Measurements from ENCODE around the gene SPATA6L.

The SPATA6L gene, protein sequence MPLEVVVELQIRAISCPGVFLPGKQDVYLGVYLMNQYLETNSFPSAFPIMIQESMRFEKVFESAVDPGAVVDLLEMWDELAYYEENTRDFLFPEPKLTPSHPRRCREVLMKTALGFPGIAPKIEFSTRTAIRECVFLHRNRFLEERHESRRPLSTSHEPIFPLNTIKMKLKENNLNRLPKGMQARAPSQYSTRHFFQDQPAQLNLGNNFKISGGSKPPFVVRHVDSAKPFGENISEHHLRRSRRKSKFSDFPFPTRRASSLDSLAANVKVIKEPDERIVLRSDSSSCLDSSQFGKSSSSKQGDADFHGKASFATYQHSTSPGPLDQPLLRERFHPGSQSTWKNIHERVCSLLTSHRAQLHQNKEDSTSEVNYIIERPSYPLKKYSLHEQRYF

GRCh38 chr9:4666042-4666699 is at the start of gene SPATA6L:
Gene SPATA6L (minus strand): TSS chr9:4666480. CDS start chr9:4666250, 230 bp downstream.
- peak in 1 of 3 experiments; percentile 11 for DNase-seq (ENCODE audit: low read depth in 3 of 3)

- DNase-seq (ENCODE audit: low read depth in 3 of 3): no peak
Observed at GRCh38 chr9:4714266-4715016, 48.2 kb upstream of the SPATA6L start.

DNA sequence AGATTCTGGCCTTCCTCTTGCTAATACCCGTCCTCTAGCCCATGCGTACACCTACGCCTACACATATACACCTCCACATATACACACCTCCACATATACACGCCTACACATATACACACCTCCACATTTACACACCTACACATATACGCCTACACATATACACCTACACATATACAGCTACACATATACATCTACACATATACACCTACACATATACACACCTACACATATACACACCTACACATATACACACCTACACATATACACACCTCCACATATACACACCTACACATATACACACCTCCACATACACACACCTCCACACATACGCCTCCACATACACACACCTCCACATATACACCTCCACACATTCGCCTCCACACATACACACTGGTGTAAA is 47.6 kb upstream of the SPATA6L start:
- no peak for DNase-seq (ENCODE audit: low read depth in 3 of 3)

DNA sequence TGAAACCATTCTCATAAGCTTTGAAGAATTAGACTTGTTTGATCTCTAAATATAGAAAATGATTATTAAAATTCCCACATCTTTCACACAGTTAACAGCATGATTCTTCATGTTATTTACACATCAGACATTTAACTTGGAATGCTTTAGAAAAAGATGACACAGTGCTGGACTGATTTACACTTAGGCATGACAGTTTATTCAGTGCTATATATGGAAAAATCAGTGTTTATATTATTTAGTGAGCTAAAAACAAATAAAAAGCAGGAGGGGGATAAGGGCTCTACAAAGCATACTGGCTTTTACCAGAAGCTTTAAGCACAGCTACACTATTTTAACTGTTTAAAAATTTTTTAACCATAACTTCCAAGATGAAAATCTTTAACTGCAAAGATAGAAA is 43.1 kb upstream of the SPATA6L start:
- no peak for DNase-seq (ENCODE audit: low read depth in 3 of 3)

GRCh38 chr9:4706971-4707622 is 40.8 kb upstream of the SPATA6L start:
- DNase-seq (ENCODE audit: low read depth in 3 of 3): no peak

- no peak for DNase-seq (ENCODE audit: low read depth in 3 of 3)
Observed at GRCh38 chr9:4706021-4706420, 39.7 kb upstream of the SPATA6L start.

GRCh38 chr9:4704129-4704528 is 37.8 kb upstream of the SPATA6L start:
- no peak for DNase-seq (ENCODE audit: low read depth in 3 of 3)

DNA sequence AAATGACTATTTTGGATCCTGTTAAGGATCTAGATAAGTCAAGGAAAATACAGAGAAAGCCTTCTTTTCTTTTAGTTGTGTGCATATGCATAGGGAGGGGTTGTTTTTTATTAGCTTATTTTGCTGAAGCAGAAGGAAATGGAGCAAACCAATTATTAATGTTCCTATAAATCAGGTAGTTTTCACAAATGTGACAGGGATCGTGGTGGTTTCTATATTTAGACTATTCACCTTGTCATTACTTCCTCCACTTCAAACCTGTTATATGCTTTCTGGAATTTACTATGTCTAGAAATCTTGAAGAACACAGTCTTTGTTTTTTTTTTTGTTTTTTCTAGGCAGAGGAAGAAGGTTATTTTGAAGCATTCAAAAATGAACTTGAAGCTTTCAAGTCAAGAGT is 35.2 kb upstream of the SPATA6L start:
- DNase-seq (ENCODE audit: low read depth in 3 of 3): no peak

GRCh38 chr9:4700932-4701331 is 34.7 kb upstream of the SPATA6L start:
- DNase-seq (ENCODE audit: low read depth in 3 of 3): no peak

DNA sequence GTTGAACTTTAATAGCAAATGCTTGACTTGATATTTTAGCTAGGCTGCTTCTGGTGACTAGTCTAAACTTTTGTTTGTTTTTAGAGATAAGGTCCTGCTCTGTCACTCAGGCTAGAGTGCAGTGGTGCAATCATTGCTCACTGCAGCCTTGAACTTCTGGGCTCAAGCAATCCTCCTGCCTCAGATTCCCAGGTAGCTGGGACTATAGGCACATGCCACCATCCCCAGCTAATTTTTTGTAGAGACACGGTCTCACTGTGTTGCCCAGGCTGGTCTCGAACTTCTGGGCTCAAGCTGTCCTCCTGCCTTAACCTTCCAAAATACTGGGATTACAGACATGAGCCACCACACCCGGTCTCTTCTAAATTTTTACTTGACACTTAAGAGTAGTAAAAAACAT is 33.8 kb upstream of the SPATA6L start:
- no peak for DNase-seq (ENCODE audit: low read depth in 3 of 3)

- DNase-seq (ENCODE audit: low read depth in 3 of 3): no peak
Observed at GRCh38 chr9:4691795-4692194, 25.5 kb upstream of the SPATA6L start.

GRCh38 chr9:4690144-4690543 is 23.9 kb upstream of the SPATA6L start:
- no peak for DNase-seq (ENCODE audit: low read depth in 3 of 3)

DNA sequence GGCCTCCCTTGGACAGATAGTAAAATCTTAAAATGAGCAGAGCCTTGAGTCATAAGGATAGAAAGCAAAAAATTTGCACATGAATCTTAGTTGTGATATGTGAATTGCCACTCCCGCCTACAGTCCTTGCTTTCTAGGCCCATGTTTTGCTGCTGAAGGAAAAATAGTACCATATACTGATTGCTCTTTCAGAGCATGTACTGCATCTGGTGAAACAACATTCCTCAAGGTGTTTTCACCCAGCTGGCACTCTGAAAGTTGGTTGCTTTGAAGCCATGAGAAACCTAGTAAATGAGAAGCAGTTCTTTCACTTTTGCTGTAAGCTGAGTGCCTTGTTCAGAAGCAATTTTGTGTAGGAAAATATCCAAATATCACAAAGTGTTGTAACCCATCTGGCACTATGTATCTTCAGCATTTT is 23.4 kb upstream of the SPATA6L start:
- no peak for DNase-seq (ENCODE audit: low read depth in 3 of 3)

GRCh38 chr9:4689021-4689420 is 22.7 kb upstream of the SPATA6L start:
- DNase-seq (ENCODE audit: low read depth in 3 of 3): no peak

DNA sequence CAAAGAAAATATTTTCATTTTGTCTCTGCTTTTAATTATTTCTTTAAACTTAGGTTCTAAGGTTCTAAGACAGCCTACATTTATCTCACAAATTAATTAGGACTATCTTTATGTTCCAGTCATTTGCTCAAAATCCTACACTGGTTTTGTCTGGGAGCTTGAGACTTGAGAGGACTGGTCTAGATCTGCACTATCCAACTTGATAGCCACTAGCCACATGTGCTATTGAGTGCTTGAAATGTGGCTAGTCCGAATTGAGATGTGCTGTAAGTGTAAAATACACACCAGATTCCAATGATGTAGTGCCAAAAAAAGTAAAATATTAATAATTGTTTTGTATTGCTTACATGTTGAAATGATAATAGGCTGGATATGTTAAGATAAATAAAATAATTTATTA is 20.3 kb upstream of the SPATA6L start:
- no peak for DNase-seq (ENCODE audit: low read depth in 3 of 3)

DNA sequence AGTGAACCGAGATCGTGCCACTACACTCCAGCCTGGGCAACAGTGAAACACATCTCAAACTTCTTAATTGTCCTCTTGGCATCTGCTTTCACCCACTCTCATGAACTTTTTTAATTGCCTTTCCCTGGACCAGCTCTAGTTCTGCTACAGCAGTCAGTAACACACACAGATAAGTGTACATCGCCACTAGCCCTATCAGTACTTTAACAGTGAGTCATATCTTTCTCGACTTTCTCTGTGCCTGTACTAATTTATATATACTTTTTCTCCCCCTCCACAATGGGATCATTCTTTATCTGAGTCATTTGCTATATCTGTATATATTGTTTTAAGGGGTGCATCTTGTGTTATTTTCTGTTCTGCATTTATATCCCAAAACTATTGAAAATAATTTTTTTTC is 19.8 kb upstream of the SPATA6L start:
- DNase-seq (ENCODE audit: low read depth in 3 of 3): no peak

- no peak for DNase-seq (ENCODE audit: low read depth in 3 of 3)
Observed at GRCh38 chr9:4684820-4685219, 18.5 kb upstream of the SPATA6L start.

DNA sequence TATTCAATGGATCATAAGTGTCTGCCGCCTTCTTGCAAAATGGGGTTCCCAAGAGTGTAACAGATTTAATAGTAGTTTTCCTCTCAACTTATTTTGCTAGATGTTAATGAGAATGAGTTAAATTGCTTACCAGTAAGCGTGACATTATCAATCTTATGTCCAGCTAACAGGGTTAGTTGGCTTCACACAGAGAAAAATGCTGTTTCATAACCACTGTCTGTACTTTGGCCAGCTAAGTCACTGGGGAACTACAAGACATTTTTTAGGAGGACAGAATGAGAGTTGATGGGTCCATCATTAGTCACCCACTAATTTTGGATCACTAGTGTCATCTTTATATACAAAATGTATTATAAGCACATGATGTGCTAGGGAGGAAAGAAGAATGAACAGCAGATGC is 14.5 kb upstream of the SPATA6L start:
- no peak for DNase-seq (ENCODE audit: low read depth in 3 of 3)

DNA sequence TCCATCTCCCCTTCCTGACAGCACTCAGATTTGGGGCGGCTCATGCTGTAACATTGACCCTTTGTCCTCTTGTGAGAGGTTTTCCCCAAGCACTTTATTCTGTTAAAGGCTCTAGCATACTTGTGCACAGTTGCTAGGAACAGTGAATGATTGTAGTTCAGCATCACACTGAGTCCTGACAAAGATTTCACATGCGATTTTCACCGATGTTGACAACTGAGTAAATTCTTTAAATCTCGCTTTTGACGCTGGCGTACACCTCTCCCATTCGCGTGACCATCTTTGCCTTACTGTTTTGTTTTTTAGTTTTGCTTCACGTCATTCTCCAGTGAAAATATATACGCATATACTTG is 13.9 kb upstream of the SPATA6L start:
- no peak for DNase-seq (ENCODE audit: low read depth in 3 of 3)

DNA sequence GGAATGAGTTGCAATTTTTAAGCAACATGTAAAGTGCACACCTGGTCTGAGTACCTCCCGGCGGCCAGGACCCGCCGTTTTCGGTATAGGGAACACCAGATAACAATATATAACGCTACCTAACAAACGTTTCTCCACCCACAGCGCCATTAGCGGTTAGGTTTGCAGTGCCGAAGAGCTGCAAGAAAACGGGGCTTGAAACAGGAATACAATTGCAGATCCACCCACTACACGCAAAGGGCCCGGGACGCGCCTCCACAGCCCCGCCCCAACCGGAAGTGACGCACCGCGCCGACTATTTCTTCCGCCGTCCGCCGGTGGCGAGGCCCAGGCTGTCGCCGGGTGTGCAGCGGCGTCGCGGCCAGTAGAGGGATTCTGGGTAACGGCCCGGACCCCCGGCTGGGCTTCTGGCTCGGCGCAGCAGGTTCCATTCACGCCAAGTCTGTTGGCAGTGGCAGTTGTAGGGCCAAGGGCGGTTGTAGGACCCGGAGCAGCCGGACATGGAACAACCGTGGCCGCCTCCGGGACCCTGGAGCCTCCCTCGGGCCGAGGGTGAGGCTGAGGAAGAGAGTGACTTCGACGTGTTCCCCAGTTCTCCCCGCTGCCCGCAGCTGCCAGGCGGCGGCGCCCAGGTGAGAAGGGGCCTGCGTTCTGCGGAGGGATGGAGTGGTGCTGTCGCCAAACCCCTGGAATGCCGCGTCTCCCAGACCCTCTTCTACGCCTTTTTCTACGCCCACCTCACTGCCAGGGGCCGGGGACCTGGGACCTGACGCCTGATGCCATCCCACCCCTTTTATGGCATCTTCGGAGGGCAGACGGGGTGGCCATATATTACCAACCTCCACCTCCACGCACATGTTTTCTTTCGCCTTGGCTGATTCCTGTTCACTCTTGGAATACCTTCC is 13.2 kb upstream of the SPATA6L start, which contains the start of gene CDC37L1:
Gene CDC37L1, plus strand, starts transcription at position 302 of the 905 bp plus-strand sequence. Its CDS starts 199 bp downstream, at position 501.
- DNase-seq (ENCODE audit: low read depth in 3 of 3): peak; percentile 96 to 99 (median 98)

- DNase-seq (ENCODE audit: low read depth in 3 of 3): no peak
Observed at GRCh38 chr9:4678679-4679267, 12.5 kb upstream of the SPATA6L start.
